ENCODE results near the gene NUDT19. TPM values are rescaled to one million over a fixed set of nuclear protein-coding genes. Genes with fewer than 3 reads are reported as not detected.
A peak's percentile ranks its signal among the peaks of the same experiment; 100 is the strongest.
"Not testable (repeated sequence)": the region's sequence is repeated elsewhere in the genome, so short reads cannot be mapped to it uniquely, and the experiment has no call there.

The NUDT19 gene
- total RNA-seq, 1 donor from 2014 or later: 24.4 TPM

GRCh38 chr19:32676895-32677359, 14.7 kb upstream of the NUDT19 start:
- intact Hi-C loops (cut with micrococcal nuclease): loop anchor here (5.0 kb wide), 1 partner anchor 625 kb away; the partner anchor contains the start of gene CEBPA
- Mint-ChIP-seq H3K27ac (no peak overlapping the region), H3K4me1 (ENCODE audit: low read depth) (peaks cover 25% of the 10 kb centered on the region), H3K27me3 (ENCODE audit: insufficient read depth) (peaks cover 39% of the 10 kb centered on the region), H3K4me3 (peak overlapping the region; percentile 40), H3K9me3 (no peaks in the 10 kb centered on the region), H3K36me3 (ENCODE audit: low read depth) (no peaks in the 10 kb centered on the region)
- no peak for DNase-seq (ENCODE audit: low spot score)

GRCh38 chr19:32677657-32678056, 14.0 kb upstream of the NUDT19 start:
- peak overlapping the region; percentile 40 for H3K4me3 Mint-ChIP-seq
- no peaks in the 10 kb centered on the region for H3K36me3 Mint-ChIP-seq (ENCODE audit: low read depth)
- DNase-seq (ENCODE audit: low spot score): no peak
- no peak overlapping the region for H3K27ac Mint-ChIP-seq
- peaks cover 23% of the 10 kb centered on the region for H3K4me1 Mint-ChIP-seq (ENCODE audit: low read depth)
- no peaks in the 10 kb centered on the region for H3K9me3 Mint-ChIP-seq
- peaks cover 43% of the 10 kb centered on the region for H3K27me3 Mint-ChIP-seq (ENCODE audit: insufficient read depth)
- intact Hi-C loops (cut with micrococcal nuclease): loop anchor here (5.0 kb wide), 1 partner anchor 625 kb away; the partner anchor contains the start of gene CEBPA

- no peaks in the 10 kb centered on the region for H3K36me3 Mint-ChIP-seq (ENCODE audit: low read depth)
- H3K4me3 Mint-ChIP-seq: no peak overlapping the region
- intact Hi-C loops (cut with micrococcal nuclease): no loop called here
- no peak overlapping the region for H3K27ac Mint-ChIP-seq
- DNase-seq (ENCODE audit: low spot score): no peak
- peaks cover 5% of the 10 kb centered on the region for H3K4me1 Mint-ChIP-seq (ENCODE audit: low read depth)
- H3K9me3 Mint-ChIP-seq: no peaks in the 10 kb centered on the region
- peaks cover 36% of the 10 kb centered on the region for H3K27me3 Mint-ChIP-seq (ENCODE audit: insufficient read depth)
Measured at GRCh38 chr19:32680986-32681385, 10.6 kb upstream of the NUDT19 start.

GRCh38 chr19:32682317-32682716, 9.3 kb upstream of the NUDT19 start:
- Mint-ChIP-seq H3K4me1 (ENCODE audit: low read depth) (peaks cover 3% of the 10 kb centered on the region), H3K4me3 (no peak overlapping the region), H3K36me3 (ENCODE audit: low read depth) (no peaks in the 10 kb centered on the region), H3K27me3 (ENCODE audit: insufficient read depth) (peaks cover 30% of the 10 kb centered on the region), H3K9me3 (no peaks in the 10 kb centered on the region), H3K27ac (no peak overlapping the region)
- intact Hi-C loops (cut with micrococcal nuclease): no loop called here
- no peak for DNase-seq (ENCODE audit: low spot score)

- no peaks in the 10 kb centered on the region for H3K9me3 Mint-ChIP-seq
- H3K27me3 Mint-ChIP-seq (ENCODE audit: insufficient read depth): peaks cover 4% of the 10 kb centered on the region
- no peak overlapping the region for H3K4me3 Mint-ChIP-seq
- no peaks in the 10 kb centered on the region for H3K36me3 Mint-ChIP-seq (ENCODE audit: low read depth)
- no peak for DNase-seq (ENCODE audit: low spot score)
- no peak overlapping the region for H3K27ac Mint-ChIP-seq
- intact Hi-C loops (cut with micrococcal nuclease): no loop called here
- peaks cover 18% of the 10 kb centered on the region for H3K4me1 Mint-ChIP-seq (ENCODE audit: low read depth)
Measured at GRCh38 chr19:32686847-32687475, 4.7 kb upstream of the NUDT19 start.

GRCh38 chr19:32687681-32688080, 3.9 kb upstream of the NUDT19 start:
- no peak overlapping the region for H3K27ac Mint-ChIP-seq
- no peaks in the 10 kb centered on the region for H3K27me3 Mint-ChIP-seq (ENCODE audit: insufficient read depth)
- intact Hi-C loops (cut with micrococcal nuclease): no loop called here
- H3K4me1 Mint-ChIP-seq (ENCODE audit: low read depth): peaks cover 19% of the 10 kb centered on the region
- H3K9me3 Mint-ChIP-seq: no peaks in the 10 kb centered on the region
- H3K36me3 Mint-ChIP-seq (ENCODE audit: low read depth): peaks cover under 1% of the 10 kb centered on the region
- DNase-seq (ENCODE audit: low spot score): no peak
- H3K4me3 Mint-ChIP-seq: no peak overlapping the region

GRCh38 chr19:32688311-32688710, 3.3 kb upstream of the NUDT19 start:
- Mint-ChIP-seq H3K4me1 (ENCODE audit: low read depth) (peaks cover 25% of the 10 kb centered on the region), H3K4me3 (no peak overlapping the region), H3K36me3 (ENCODE audit: low read depth) (peaks cover 7% of the 10 kb centered on the region), H3K27me3 (ENCODE audit: insufficient read depth) (no peaks in the 10 kb centered on the region), H3K9me3 (peaks cover 5% of the 10 kb centered on the region), H3K27ac (no peak overlapping the region)
- DNase-seq (ENCODE audit: low spot score): no peak
- intact Hi-C loops (cut with micrococcal nuclease): no loop called here

- Mint-ChIP-seq H3K27ac (peak overlapping the region; percentile 98), H3K27me3 (ENCODE audit: insufficient read depth) (no peaks in the 10 kb centered on the region), H3K4me1 (ENCODE audit: low read depth) (peaks cover 61% of the 10 kb centered on the region), H3K36me3 (ENCODE audit: low read depth) (peaks cover 34% of the 10 kb centered on the region), H3K4me3 (peak overlapping the region; percentile 95), H3K9me3 (peaks cover 5% of the 10 kb centered on the region)
- intact Hi-C loops (cut with micrococcal nuclease): loop anchor here (1.0 to 5.0 kb wide), 9 partner anchors 17 to 680 kb away; partner anchors contain the start of genes ANKRD27, CEBPG, DPY19L3 and GPATCH1
- peak; percentile 64 for DNase-seq (ENCODE audit: low spot score)
Measured at GRCh38 chr19:32691952-32692726, 518 bp downstream of the NUDT19 start.

GRCh38 chr19:32692727-32693061, 1.1 kb downstream of the NUDT19 start:
- Mint-ChIP-seq H3K9me3 (peaks cover 5% of the 10 kb centered on the region), H3K4me1 (ENCODE audit: low read depth) (peaks cover 63% of the 10 kb centered on the region), H3K36me3 (ENCODE audit: low read depth) (peaks cover 38% of the 10 kb centered on the region), H3K27ac (peak overlapping the region; percentile 98), H3K4me3 (peak overlapping the region; percentile 95), H3K27me3 (ENCODE audit: insufficient read depth) (no peaks in the 10 kb centered on the region)
- intact Hi-C loops (cut with micrococcal nuclease): loop anchor here (1.0 to 5.0 kb wide), 7 partner anchors 95 to 680 kb away; partner anchors contain the start of genes CEBPG, DPY19L3, PDCD5 and ZNF507
- no peak for DNase-seq (ENCODE audit: low spot score)

- H3K27me3 Mint-ChIP-seq (ENCODE audit: insufficient read depth); DNase-seq (ENCODE audit: low spot score); H3K9me3 Mint-ChIP-seq: not testable (repeated sequence)
- Mint-ChIP-seq H3K27ac (peak overlapping the region; percentile 98), H3K4me1 (ENCODE audit: low read depth) (peaks cover 63% of the 10 kb centered on the region), H3K4me3 (peak overlapping the region; percentile 95), H3K36me3 (ENCODE audit: low read depth) (peaks cover 44% of the 10 kb centered on the region)
- intact Hi-C loops (cut with micrococcal nuclease): loop anchor here (2.0 to 5.0 kb wide), 6 partner anchors 96 to 679 kb away; partner anchors contain the start of genes CEBPG, DPY19L3, PDCD5 and ZNF507
Measured at GRCh38 chr19:32693151-32694108, 1.8 kb downstream of the NUDT19 start.

- Mint-ChIP-seq H3K36me3 (ENCODE audit: low read depth) (peaks cover 52% of the 10 kb centered on the region), H3K4me3 (peak overlapping the region; percentile 95), H3K4me1 (ENCODE audit: low read depth) (peaks cover 63% of the 10 kb centered on the region), H3K27ac (peak overlapping the region; percentile 7)
- DNase-seq (ENCODE audit: low spot score); H3K27me3 Mint-ChIP-seq (ENCODE audit: insufficient read depth); H3K9me3 Mint-ChIP-seq: not testable (repeated sequence)
- intact Hi-C loops (cut with micrococcal nuclease): loop anchor here (5.0 kb wide), 4 partner anchors 97 to 678 kb away; partner anchors contain the start of genes CEBPG, DPY19L3 and ZNF507
Measured at GRCh38 chr19:32694316-32694715, 2.7 kb downstream of the NUDT19 start.

- peaks cover 55% of the 10 kb centered on the region for H3K36me3 Mint-ChIP-seq (ENCODE audit: low read depth)
- peak overlapping the region; percentile 95 for H3K4me3 Mint-ChIP-seq
- not testable (repeated sequence) for H3K27me3 Mint-ChIP-seq (ENCODE audit: insufficient read depth); H3K27ac Mint-ChIP-seq; H3K9me3 Mint-ChIP-seq; DNase-seq (ENCODE audit: low spot score)
- peaks cover 59% of the 10 kb centered on the region for H3K4me1 Mint-ChIP-seq (ENCODE audit: low read depth)
- intact Hi-C loops (cut with micrococcal nuclease): loop anchor here (5.0 kb wide), 4 partner anchors 98 to 677 kb away; partner anchors contain the start of genes CEBPG, DPY19L3 and ZNF507
Measured at GRCh38 chr19:32694851-32695250, 3.2 kb downstream of the NUDT19 start.
